B cell (primary cell): ENCODE data around the gene CELSR3. TPM values are rescaled to one million over a fixed set of nuclear protein-coding genes. Genes with fewer than 3 reads are reported as not detected.

Experiments
- ATAC-seq: fragments of 200-7000 bp; cut with Tn5 transposase; one replicate; pipeline ENCODE4 v1.10.0; 2021; ENCODE audit warnings: low read depth, mild to moderate bottlenecking, moderate number of reproducible peaks, moderate library complexity
- CTCF ChIA-PET: fragments of 350-600 bp; sonication (Branson Sonifier 250); formaldehyde crosslinking; loops from one replicate; lab custom pipeline; 2021; ENCODE audit warnings: antibody characterized with exemption, inconsistent platforms; lab: Charles Lee
- POLR2A ChIA-PET: fragments of 350-600 bp; sonication (Branson Sonifier 250); formaldehyde crosslinking; loops from one replicate; lab custom pipeline; 2021; ENCODE audit warnings: antibody characterized with exemption; lab: Charles Lee
- DNase-seq: peaks from one replicate; pipeline ENCODE4 v3.0.0; 2013
- H2AFZ ChIP-seq: 2 replicates; pipeline ENCODE4 v1.6.1; 2012; ENCODE audit warnings: mild to moderate bottlenecking, low read depth, low read length; ENCODE audit not compliant: insufficient read depth, poor library complexity, severe bottlenecking
- H3K27ac ChIP-seq, 2 donors: 1 replicate in 1 of 2; 2 replicates in 1 of 2; pipeline ENCODE4 v1.5.1; 2012 to 2013; ENCODE audit warnings: low read length in 2 of 2, mild to moderate bottlenecking in 2 of 2, moderate library complexity in 1 of 2
- H3K27me3 ChIP-seq, 4 experiments: fragments of 200-600 bp in 1 of 4; sonication (generic) in 1 of 4; replicated peaks in 1 of 4; 1 replicate in 2 of 4; 2 replicates in 2 of 4; pipeline versions ENCODE4 v1.6.1 to v1.7.0; 2013 to 2016; ENCODE audit warnings: low read length in 3 of 4, mild to moderate bottlenecking in 2 of 4, mixed read lengths in 1 of 4, moderate library complexity in 1 of 4; ENCODE audit not compliant: insufficient read depth in 4 of 4, control insufficient read depth in 3 of 4; ENCODE audit errors: control extremely low read depth in 1 of 4
- H3K36me3 ChIP-seq, 2 experiments: replicated peaks in 1 of 2; 1 replicate in 1 of 2; 2 replicates in 1 of 2; pipeline versions ENCODE4 v1.6.1 to v1.7.1; 2013; ENCODE audit warnings: low read length in 1 of 2; ENCODE audit not compliant: insufficient read depth in 2 of 2, control insufficient read depth in 1 of 2; ENCODE audit errors: control extremely low read depth in 1 of 2, extremely low read depth in 1 of 2
- H3K4me1 ChIP-seq, 2 donors: fragments of 200-600 bp in 1 of 2; sonication (generic) in 1 of 2; 1 replicate in 1 of 2; 2 replicates in 1 of 2; pipeline versions ENCODE4 v1.5.1 to v1.6.1; 2013 to 2017; ENCODE audit warnings: low read length in 2 of 2; ENCODE audit not compliant: control insufficient read depth in 2 of 2, insufficient read depth in 2 of 2
- H3K4me2 ChIP-seq: replicated peaks from 2 replicates; pipeline ENCODE3; 2012; ENCODE audit warnings: mild to moderate bottlenecking, low read depth, low read length; ENCODE audit not compliant: poor library complexity, severe bottlenecking
- H3K4me3 ChIP-seq, 5 experiments: fragments of 200-600 bp in 1 of 5; sonication (generic) in 1 of 5; 1 replicate in 3 of 5; 2 replicates in 2 of 5; pipeline versions ENCODE4 v1.5.1 to v1.7.0; 2011 to 2016; ENCODE audit warnings: low read length in 4 of 5, mild to moderate bottlenecking in 4 of 5, low read depth in 2 of 5, control low read depth in 1 of 5, moderate library complexity in 1 of 5; ENCODE audit not compliant: insufficient read depth in 1 of 5; ENCODE audit errors: control extremely low read depth in 1 of 5, extremely low read depth in 1 of 5
- H3K79me2 ChIP-seq: fragments of 200-600 bp; sonication (generic); one replicate; pipeline ENCODE4 v1.6.0; 2016; ENCODE audit warnings: low read length; ENCODE audit not compliant: control insufficient read depth, insufficient read depth
- H3K9ac ChIP-seq: fragments of 200-600 bp; sonication (generic); 2 replicates; pipeline ENCODE4 v1.6.1; 2017; ENCODE audit warnings: mild to moderate bottlenecking, low read length, moderate library complexity
- H3K9me3 ChIP-seq, 3 donors: one replicate each; pipeline versions ENCODE4 v1.6.1 to v1.7.1; 2013; ENCODE audit warnings: low read length in 2 of 3; ENCODE audit not compliant: control insufficient read depth in 2 of 3, insufficient read depth in 1 of 3; ENCODE audit errors: control extremely low read depth in 1 of 3
- H4K20me1 ChIP-seq: 2 replicates; pipeline ENCODE4 v1.6.0; 2012; ENCODE audit warnings: mild to moderate bottlenecking, low read length; ENCODE audit not compliant: insufficient read depth, control insufficient read depth, poor library complexity, severe bottlenecking
- H3K27ac Mint-ChIP-seq: one replicate; pipeline ENCODE4 v1.8.0; 2021; ENCODE audit warnings: mixed read lengths
- H3K27me3 Mint-ChIP-seq: one replicate; pipeline ENCODE4 v1.8.0; 2021; ENCODE audit warnings: mixed read lengths
- H3K4me1 Mint-ChIP-seq: one replicate; pipeline ENCODE4 v1.8.0; 2021; ENCODE audit warnings: mixed read lengths
- H3K4me3 Mint-ChIP-seq: one replicate; pipeline ENCODE4 v1.8.0; 2021; ENCODE audit warnings: mixed read lengths
- H3K9me3 Mint-ChIP-seq: one replicate; pipeline ENCODE4 v1.8.0; 2022; ENCODE audit warnings: mixed read lengths; ENCODE audit not compliant: insufficient read depth
- CTCF ChIP-seq: fragments of 200-600 bp; IDR thresholded peaks from one replicate; pipeline ENCODE4 v1.8.0; 2022; ENCODE audit warnings: antibody characterized with exemption, mild to moderate bottlenecking
- EZH2 ChIP-seq: IDR thresholded peaks from 2 replicates; pipeline ENCODE4 v1.6.1; 2012; ENCODE audit warnings: borderline replicate concordance, low read depth, mild to moderate bottlenecking, moderate library complexity, low read length; ENCODE audit not compliant: insufficient read depth, poor library complexity, severe bottlenecking
- WGBS: methylation state at CpG from one replicate; pipeline ENCODE4 v1.1.5; 2013; ENCODE audit warnings: missing lambda C conversion rate; ENCODE audit not compliant: insufficient coverage; 5-methylcytosine and 5-hydroxymethylcytosine counted together
- intact Hi-C: fragments of 100-400 bp; cut with micrococcal nuclease; formaldehyde crosslinking; loops from one replicate; pipeline ENCODE4 v1.10.0; 2022
- polyA plus RNA-seq: library from polyadenylated mRNA; depleted of rRNA; stranded (reverse); fragments of >200 nt; gene quantifications from 2 replicates; pipeline ENCODE4 v1.2.3, GENCODE V29; 2012
- total RNA-seq, 2 donors: library from RNA; stranded (reverse); fragments of 120-200 nt in 1 of 2; gene quantifications; 1 replicate in 1 of 2; 2 replicates in 1 of 2; pipeline versions ENCODE4 v1.2.3 to v1.2.4, GENCODE V29; 2013 to 2022

CELSR3 gene
- total and polyA plus RNA-seq, 2 donors (not counting 1 experiment from before 2014, with no cell fraction given) = 2.4 to 2.5 TPM

GRCh38 chr3:48592519-48593087 is 70.1 kb downstream of the CELSR3 start:
- DNase-seq (no peak), ATAC-seq (no peak)
- Histone ChIP-seq H3K27ac (no peak overlapping the region), H3K4me1 (peaks cover 4 to 9% of the 10 kb centered on the region in 2 donors), H3K9ac (no peak overlapping the region), H3K9me3 (no peaks in the 10 kb centered on the region), H2AFZ (no peak overlapping the region), H3K27me3 (peaks cover 0 to 42% (median 7%) of the 10 kb centered on the region in 4 experiments), H3K36me3 (peaks cover 0 to under 1% of the 10 kb centered on the region in 2 experiments), H3K4me3 (no peak overlapping the region), H3K79me2 (no peaks in the 10 kb centered on the region), H3K4me2 (no peak overlapping the region), H4K20me1 (no peaks in the 10 kb centered on the region)
- H3K4me1 Mint-ChIP-seq = peaks cover 9% of the 10 kb centered on the region
- intact Hi-C loops = no loop called here
- no peak for TF ChIP-seq CTCF
- H3K27me3 Mint-ChIP-seq = peaks cover 42% of the 10 kb centered on the region
- WGBS = 93% methylated on average over 20 of the region's 21 CpGs
- H3K9me3 Mint-ChIP-seq = no peaks in the 10 kb centered on the region
- no peak overlapping the region for H3K4me3 Mint-ChIP-seq
- ChIA-PET CTCF (no interaction called here), POLR2A (no interaction called here)
- no peak overlapping the region for H3K27ac Mint-ChIP-seq

- Histone ChIP-seq H2AFZ (no peak overlapping the region), H3K9ac (no peak overlapping the region), H3K27ac (no peak overlapping the region), H3K79me2 (no peaks in the 10 kb centered on the region), H3K9me3 (no peaks in the 10 kb centered on the region), H3K36me3 (no peaks in the 10 kb centered on the region), H3K4me2 (no peak overlapping the region), H4K20me1 (no peaks in the 10 kb centered on the region), H3K4me1 (peaks cover 4 to 9% of the 10 kb centered on the region in 2 donors), H3K4me3 (no peak overlapping the region), H3K27me3 (peaks cover 0 to 42% (median 7%) of the 10 kb centered on the region in 4 experiments)
- ATAC-seq = no peak
- Mint-ChIP-seq H3K4me1 (peaks cover 9% of the 10 kb centered on the region), H3K27ac (no peak overlapping the region), H3K9me3 (no peaks in the 10 kb centered on the region), H3K27me3 (peaks cover 46% of the 10 kb centered on the region), H3K4me3 (no peak overlapping the region)
- no peak for TF ChIP-seq CTCF
- no peak for TF ChIP-seq EZH2
- 93% methylated on average over 21 of the region's 22 CpGs for WGBS
- intact Hi-C loops = no loop called here
- no peak for DNase-seq
- POLR2A ChIA-PET = no interaction called here
- CTCF ChIA-PET = no interaction called here
Observed at GRCh38 chr3:48591886-48592518, 70.7 kb downstream of the CELSR3 start.
